CD4-positive, alpha-beta T cell treated with Interferon gamma for 1 hour (primary cell): ENCODE results near the gene BCL7A.
A peak's percentile ranks its signal among the peaks of the same experiment; 100 is the strongest.
"Not testable (repeated sequence)": the region's sequence is repeated elsewhere in the genome, so short reads cannot be mapped to it uniquely, and the experiment has no call there.

Source experiments
- DNase-seq: peaks from one replicate; pipeline ENCODE4 v3.0.0-alpha.2; 2020

The BCL7A gene

DNA sequence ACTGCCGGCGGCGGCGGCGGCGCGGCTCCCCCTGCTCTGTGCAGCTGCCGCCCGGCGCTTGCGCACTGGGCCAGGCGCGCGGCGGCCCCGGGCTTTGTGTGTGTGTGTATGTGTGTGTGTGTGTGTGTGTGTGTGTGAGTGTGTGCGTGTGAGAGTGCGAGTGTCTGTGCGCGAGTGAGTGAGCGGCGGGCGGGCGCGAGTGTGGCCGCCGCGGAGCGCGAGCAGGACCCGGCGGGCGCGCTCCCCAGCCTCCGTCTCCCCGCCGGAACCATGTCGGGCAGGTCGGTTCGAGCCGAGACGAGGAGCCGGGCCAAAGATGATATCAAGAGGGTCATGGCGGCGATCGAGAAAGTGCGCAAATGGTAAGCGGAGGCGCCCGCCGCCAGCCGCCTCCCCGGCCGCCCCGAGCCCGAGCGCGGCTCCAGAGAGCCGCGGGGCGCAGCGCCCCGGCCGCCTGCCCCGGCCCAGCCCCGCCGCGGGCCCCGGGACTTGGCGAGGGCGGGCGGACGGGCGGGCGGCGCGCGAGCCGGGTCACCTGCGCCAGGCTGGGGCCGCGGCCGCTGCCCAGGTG lies at the start of gene BCL7A:
TSS of gene BCL7A (plus strand) at position 63 of the 571 bp plus-strand sequence. CDS start at position 271, 208 bp downstream.
- DNase-seq, result peak; percentile 75

DNA sequence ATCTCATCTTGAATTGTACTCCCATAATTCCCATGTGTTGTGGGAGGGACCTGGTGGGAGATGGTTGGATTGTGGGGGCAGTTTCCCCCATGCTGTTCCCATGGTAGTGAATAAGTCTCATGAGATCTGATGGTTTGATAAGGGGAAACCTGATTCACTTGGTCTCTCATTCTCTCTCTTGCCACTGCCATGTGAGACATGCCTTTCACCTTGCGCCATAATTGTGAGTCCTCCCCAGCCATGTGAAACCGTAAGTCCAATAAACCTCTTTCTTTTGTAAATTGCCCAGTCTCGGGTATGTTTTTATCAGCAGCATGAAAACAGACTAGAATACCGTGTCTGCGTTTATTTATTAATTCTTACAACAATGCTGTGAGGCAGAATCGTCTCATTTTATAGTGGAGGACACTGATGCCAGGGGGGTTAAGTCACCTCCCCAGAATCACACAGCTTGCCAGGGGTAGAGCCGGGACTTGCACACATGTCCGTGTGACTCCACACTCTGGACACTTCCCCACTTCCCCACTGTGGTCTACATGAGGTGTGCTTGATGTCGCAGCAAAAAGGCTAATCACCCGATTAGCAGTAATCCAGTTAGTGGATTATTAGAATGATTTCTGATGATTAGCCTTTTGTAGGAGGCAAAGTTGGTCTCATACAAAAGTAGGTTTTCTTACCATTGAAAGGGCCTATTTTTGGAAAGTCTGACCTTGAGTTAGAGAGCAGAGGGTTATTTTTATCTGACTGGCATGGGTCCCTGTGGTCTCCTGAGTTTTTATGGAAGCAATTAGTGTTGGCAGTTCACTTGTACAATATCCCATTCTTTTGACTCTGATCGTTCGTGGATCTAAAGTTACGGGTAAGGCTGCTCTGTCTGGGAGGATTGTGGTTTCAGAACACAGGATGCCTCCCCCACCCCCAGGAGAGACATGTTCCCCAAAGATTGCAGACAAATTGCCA lies 47.4 kb upstream of the BCL7A start:
- no peak for DNase-seq

DNA sequence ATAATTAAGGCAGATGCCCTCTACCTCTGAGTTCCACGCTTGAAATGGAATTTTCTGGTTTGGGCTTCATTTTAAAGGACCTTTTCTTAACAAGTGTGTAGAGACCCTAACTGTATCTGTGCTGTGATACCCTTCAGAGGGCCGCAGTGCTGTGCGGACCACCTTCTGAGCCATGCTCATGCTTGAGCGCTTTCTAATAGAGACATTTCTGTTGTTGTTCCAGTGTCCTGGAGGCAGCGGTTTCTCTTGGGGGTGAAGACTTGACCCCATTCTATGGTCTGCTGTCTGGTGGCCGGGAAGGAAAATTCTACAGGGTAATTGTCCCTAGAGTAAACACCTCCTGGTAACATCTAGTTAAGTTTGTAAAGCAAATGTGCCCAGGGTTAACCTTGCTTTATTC lies 46.7 kb upstream of the BCL7A start:
- no peak for DNase-seq

DNA sequence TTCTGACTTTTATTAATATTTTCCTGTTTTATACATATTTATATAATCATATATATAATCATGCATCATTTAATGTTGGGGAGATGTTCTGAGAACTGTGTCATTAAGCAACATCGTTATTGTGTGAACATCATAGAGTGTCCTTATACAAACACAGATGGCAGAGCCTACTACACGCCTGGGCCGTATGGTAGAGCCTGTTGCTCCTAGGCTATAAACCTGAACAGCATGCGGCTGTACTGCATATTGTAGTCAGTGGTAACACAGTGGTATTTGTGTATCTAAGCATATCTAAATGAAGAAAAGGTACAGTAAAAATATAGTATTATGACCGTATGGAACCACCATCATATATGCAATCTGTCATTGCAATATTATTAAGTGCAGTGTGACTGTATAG lies 44.7 kb upstream of the BCL7A start:
- DNase-seq, result no peak

DNA sequence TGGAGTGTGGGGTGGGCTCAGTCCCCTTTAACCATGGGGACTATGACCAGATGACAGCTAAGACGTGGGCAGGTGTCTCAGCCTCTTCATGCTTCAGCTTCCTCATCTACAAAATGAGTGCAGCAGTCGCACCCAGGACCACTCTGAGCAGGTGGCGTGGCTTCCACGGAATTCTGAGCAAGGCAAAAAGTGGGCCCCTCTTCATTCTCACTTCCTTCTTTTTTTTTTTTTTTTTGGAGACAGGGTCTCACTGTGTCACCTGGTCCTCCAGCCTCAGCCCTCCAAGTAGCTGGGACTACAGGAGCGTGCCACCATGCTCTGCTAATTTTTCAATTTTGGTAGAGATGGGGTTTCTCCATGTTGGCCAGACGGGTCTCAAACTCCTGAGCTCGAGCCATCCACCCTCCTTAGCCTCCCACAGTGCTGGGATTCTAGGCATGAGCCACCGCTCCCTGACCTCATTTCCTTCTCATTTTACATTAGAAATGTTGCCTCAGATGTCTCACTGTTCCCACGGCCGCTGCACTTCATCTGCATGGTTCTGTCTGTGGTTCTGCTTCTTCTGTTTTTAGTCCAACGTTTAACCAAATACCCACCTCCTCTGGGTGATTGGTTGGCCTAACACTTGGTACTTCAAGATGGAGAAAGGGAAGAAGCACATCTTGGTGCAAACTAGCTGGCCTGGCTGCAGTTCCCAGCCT lies 41.3 kb upstream of the BCL7A start:
- DNase-seq, result peak; percentile 54

GRCh38 chr12:121980892-121981272 lies 40.8 kb upstream of the BCL7A start:
- no peak for DNase-seq

- DNase-seq, result no peak
Observed at GRCh38 chr12:121981456-121981855, 40.2 kb upstream of the BCL7A start.

DNA sequence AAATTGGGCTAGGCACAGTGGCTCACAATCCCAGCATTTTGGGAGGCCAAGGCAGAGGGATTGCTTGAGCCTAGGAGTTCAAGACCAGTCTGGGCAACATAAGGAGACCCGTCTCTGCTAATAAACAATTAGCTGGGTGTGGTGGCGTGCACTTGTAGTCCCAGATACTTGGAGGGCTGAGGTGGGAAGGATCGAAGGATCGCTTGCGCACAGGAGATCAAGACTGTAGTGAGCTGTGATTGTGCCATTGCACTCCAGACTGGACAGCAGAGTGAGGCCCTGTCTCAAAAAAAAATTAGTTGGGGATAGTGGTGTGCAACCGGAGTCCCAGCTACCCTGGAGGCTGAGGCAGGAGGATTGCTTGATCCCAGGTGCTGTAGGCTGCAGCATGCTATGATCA lies 38.7 kb upstream of the BCL7A start:
- no peak for DNase-seq

GRCh38 chr12:121983536-121984210 lies 38.0 kb upstream of the BCL7A start:
- DNase-seq, result no peak

DNA sequence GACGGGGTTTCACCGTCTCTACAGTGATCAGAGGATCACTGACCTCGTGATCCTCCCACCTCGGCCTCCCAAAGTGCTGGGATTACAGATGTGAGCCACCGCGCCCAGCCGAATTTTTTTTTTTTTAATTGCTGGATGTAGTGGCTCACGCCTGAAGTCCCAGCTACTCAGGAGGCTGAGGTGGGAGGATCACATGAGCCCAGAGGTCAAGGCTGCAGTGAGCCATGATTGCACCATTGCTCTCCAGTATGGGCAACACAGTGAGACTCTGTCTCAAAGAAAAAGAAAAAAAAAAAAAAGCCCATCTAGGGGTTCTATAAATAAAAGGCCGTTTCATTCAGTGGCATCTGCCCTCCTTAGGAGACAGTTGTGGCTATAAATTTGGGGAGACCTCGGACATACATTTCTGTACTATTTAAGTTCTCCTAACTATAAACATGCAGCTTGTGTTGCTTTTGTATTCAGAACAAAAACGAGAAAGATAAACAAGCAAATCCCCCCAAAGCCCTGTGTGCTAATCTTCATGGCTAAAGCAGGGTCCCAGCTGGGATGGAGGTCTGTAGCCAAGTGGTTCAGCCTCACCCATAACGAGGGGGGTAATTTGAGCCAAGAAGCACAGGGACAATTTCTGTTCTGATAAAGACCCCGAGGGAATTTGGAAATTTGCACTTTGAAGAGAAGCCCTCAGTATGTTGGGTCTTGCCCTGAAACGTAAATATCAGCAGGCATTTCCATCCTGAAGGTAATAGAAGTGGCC lies 35.0 kb upstream of the BCL7A start:
- DNase-seq, result no peak

DNA sequence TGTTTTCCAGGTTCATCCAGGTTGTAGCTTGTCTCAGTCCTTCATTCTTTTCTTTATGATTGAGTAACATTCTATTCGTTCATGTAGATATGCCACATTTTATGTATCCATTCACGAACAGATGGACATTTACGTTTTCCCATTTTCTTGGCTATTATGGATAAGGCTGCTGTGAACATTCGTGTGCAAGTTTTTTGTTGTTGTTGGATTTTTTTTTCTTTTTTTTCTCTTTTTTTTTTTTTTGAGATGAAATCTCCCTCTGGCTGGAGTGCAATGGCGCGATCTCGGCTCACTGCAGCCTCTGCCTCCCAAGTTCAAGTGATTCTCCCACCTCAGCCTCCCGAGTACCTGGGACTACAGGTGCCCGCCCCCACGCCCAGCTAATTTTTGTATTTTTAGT lies 33.2 kb upstream of the BCL7A start:
- DNase-seq, result not testable (repeated sequence)

GRCh38 chr12:121989276-121990113 lies 32.2 kb upstream of the BCL7A start:
- no peak for DNase-seq

- no peak for DNase-seq
Observed at GRCh38 chr12:121990114-121990647, 31.5 kb upstream of the BCL7A start.

DNA sequence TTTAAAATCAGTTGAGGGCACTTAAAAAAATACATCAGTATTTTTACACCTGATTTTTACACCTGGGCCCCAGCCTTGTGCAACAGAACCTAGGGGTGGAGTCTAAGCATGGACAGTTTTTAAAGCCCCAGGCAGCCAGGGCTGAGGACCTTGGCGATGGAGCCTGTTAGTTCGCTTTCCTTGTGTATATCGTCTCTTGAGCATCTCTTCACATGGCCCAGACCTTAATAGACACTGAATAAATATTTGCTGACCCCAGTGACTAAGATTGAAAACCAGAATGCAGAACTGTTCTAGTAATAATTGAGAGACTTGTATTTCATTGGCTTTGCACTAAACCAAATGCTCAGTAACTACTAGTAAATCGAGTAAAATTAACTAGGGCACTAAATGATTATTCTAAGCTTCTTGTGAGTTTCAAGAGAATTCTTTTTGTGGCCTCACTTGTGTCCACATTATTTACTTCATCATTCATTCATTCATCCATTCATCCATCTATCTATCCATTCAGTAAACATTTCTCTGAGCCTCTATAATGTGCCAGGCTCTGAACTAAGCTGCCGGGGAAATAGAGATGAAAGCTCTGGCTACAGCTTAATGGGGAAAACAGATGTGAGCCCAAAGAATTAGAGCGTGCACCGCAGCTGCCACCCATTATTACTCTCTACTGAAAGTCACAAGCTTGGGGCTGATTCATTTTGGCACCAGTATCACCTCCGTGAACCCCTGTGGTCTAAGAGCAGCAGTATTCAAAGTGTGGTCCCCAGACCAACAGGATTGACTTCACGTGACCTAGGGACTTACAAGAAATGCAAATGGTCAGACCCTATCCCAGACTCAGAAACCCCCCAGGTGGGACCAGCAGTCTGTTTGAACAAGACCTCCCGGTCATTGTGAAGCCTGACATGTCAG lies 30.7 kb upstream of the BCL7A start:
- no peak for DNase-seq

DNA sequence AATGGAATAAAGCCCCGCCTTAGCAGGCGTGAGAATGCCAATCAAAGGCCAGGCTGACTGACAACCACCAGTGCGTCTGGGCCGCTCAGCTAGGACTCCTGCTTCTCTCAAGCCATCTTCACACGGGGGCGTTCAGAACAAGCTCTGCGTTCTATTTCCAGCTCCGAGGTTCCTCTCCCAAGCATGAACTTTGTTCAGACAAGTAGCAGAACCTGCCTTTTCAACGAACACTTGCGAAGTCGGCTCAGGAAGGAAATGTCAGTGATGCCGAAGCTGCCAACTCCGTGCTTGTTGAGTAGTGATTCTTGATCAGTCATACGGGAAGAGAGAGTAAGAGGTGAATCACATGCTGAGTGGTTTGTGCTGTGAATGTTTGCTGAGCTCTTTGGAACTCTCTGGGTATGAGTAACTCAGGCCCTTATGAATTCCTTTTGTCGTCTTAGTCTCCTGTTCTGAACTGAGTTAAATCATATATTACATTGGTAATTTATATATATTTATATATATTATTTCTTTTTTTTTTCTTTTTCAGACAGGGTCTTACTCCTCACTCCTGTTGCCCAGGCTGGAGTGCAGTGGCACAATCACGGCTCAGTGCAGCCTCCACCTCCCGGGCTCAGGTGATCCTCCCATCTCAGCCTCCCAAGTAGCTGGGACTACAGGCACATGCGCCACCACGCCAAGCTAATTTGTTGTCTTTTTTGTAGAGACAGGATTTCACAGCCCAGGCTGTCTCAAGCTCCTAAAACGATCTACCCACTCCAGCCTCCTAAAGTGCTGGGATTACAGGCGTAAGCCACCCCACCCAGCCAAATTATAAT lies 29.4 kb upstream of the BCL7A start:
- DNase-seq, result peak; percentile 57

GRCh38 chr12:121996050-121996944 lies 25.4 kb upstream of the BCL7A start:
- no peak for DNase-seq

- no peak for DNase-seq
Observed at GRCh38 chr12:121996945-121997612, 24.6 kb upstream of the BCL7A start.
